Fibroblast of villous mesenchyme (primary cell): Measurements from ENCODE around the gene ADAMTS9. TPM values are rescaled to one million over a fixed set of nuclear protein-coding genes. Genes with fewer than 3 reads are reported as not detected.
A peak's percentile ranks its signal among the peaks of the same experiment; 100 is the strongest.

Source experiments
- DNase-seq: peaks from one replicate; pipeline ENCODE4 v3.0.0-alpha.2; 2010; ENCODE audit warnings: low read depth
- H3K4me3 ChIP-seq: 2 replicates; pipeline ENCODE4 v1.5.1; 2011; ENCODE audit warnings: low read depth, mild to moderate bottlenecking, low read length
- CTCF ChIP-seq: IDR thresholded peaks from 2 replicates; pipeline ENCODE4 v1.5.1; 2012; ENCODE audit warnings: low read depth, mild to moderate bottlenecking, low read length; ENCODE audit not compliant: insufficient read depth
- total RNA-seq: library from RNA; depleted of rRNA; stranded (reverse); fragments of >200 nt; gene quantifications from 2 replicates; pipeline ENCODE4 v1.2.3, GENCODE V29; 2012

ADAMTS9 gene
- total RNA-seq, 1 donor = 1.7 TPM

GRCh38 chr3:64494526-64494925 is 193.3 kb downstream of the ADAMTS9 start:
- DNase-seq = peak; percentile 52
- no peak for TF ChIP-seq CTCF
- no peak overlapping the region for H3K4me3 ChIP-seq

DNA sequence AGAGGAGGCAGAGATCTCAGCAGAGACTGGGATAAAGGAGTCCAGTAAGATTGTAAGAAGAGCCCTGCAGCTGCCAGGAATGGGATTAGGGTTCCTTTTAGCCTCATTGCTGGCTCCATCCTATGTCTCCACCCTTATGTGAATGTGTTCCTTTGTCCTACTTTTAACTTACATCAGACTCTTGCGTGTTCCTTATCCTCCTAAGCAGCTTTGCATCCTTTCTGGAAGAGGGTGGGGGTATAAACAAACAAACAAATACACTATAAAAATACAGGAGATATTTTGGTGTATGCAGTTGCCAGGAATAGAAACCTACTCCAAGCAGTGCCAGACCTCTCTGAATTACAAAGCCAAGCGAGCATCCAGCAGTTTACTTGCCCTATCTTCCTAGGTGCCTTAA is 194.7 kb downstream of the ADAMTS9 start:
- H3K4me3 ChIP-seq = no peak overlapping the region
- no peak for TF ChIP-seq CTCF
- no peak for DNase-seq

DNA sequence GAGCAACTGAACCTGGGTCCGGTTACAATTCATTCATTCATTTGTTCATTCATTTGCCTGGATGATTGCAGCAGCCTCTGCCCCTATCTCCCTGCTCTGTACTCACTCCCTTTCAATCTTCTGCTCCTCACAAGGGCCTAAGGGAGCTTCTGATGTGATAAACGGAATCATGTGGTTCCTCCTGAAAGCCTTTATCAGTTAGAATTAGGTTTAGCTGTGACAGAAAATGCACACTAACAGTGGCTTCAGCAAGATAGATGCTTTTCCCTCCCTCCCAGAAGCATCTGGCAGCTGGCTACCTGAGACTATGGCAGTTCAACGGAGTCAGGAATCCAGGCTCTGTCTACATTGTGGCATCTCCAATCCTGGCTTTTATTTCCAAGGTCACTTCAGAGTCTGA is 196.0 kb downstream of the ADAMTS9 start:
- DNase-seq = no peak
- H3K4me3 ChIP-seq = no peak overlapping the region
- TF ChIP-seq CTCF = no peak

DNA sequence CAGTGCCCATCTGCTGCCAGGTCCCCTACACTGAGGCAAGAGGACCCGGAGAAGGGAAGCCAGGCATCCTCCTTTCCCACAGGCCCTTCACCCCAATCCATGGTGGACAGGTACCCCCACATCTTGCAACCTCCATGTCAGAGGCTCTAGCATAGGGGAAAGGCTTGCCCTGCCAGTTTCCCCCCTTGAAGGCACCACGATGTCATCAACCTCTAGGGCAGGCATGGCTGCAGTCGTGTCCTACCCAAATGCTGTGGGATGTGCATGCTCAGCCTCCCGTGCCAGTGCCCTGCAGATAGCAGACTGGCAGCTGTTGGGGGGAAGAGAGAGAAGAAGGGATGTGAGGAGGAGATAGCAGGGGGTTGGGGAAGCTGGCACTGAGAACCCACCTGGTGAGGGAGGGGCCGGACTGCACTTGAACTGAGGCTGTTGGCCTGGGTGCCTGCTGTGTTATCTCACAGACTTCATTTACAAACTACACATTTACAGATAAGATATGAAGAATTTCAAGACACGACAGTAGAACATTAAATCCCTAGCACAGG is 197.5 kb downstream of the ADAMTS9 start:
- no peak overlapping the region for H3K4me3 ChIP-seq
- peak; percentile 74 for DNase-seq
- TF ChIP-seq CTCF = no peak

- no peak for TF ChIP-seq CTCF
- DNase-seq = no peak
- no peak overlapping the region for H3K4me3 ChIP-seq
Observed at GRCh38 chr3:64489361-64490044, 198.3 kb downstream of the ADAMTS9 start.

DNA sequence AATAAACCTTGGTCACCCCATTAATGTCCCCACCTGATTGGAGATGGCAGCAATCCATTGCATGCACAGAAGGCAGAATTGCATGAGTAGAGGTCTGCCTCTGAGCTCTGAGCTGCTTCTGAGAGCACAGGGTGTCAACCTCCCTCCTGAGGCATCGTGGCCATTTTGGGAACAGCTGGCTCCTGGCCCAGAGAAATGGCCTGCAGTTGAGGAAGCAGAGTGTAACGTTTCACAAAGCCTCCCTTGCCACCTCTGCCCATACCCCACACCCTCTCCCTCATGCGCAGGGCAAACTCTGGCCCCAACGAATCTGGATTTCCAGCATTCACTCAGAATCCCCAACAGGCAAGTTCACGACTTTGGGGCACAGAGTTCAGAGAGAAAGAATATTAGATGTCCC is 198.9 kb downstream of the ADAMTS9 start:
- no peak for DNase-seq
- no peak for TF ChIP-seq CTCF
- H3K4me3 ChIP-seq = no peak overlapping the region
